Measurements from ENCODE around the gene ATP1A3.

Gene ATP1A3

GRCh38 chr19:41921577-41922576 is 72.2 kb downstream of the ATP1A3 start:
- DNase-seq: no peak
- in situ Hi-C loops (cut with HindIII; ENCODE audit: low pct_ligation_motif_present, low sequenced_read_pairs): no loop called here
- Histone ChIP-seq H3K36me3 (replicated peaks) (no peaks in the 10 kb centered on the region), H3K27me3 (replicated peaks) (peaks cover 52% of the 10 kb centered on the region), H3K4me3 (ENCODE audit: low read depth, low read length) (no peak overlapping the region), H3K27ac (no peak overlapping the region)
- TF ChIP-seq CTCF (IDR thresholded peaks at IDR 0.05; ENCODE audit: low read depth, low read length, missing control alignments): no peak

GRCh38 chr19:41920882-41921576 is 73.0 kb downstream of the ATP1A3 start:
- Histone ChIP-seq H3K27me3 (replicated peaks) (peaks cover 58% of the 10 kb centered on the region), H3K27ac (no peak overlapping the region), H3K36me3 (replicated peaks) (no peaks in the 10 kb centered on the region), H3K4me3 (ENCODE audit: low read depth, low read length) (no peak overlapping the region)
- DNase-seq: no peak
- TF ChIP-seq CTCF (IDR thresholded peaks at IDR 0.05; ENCODE audit: low read depth, low read length, missing control alignments): no peak
- in situ Hi-C loops (cut with HindIII; ENCODE audit: low pct_ligation_motif_present, low sequenced_read_pairs): no loop called here

- Histone ChIP-seq H3K4me3 (ENCODE audit: low read depth, low read length) (no peak overlapping the region), H3K27ac (no peak overlapping the region), H3K27me3 (replicated peaks) (peaks cover 67% of the 10 kb centered on the region), H3K36me3 (replicated peaks) (no peaks in the 10 kb centered on the region)
- no peak for DNase-seq
- in situ Hi-C loops (cut with HindIII; ENCODE audit: low pct_ligation_motif_present, low sequenced_read_pairs): no loop called here
- TF ChIP-seq CTCF (IDR thresholded peaks at IDR 0.05; ENCODE audit: low read depth, low read length, missing control alignments): no peak
Measured at GRCh38 chr19:41919948-41920712, 73.9 kb downstream of the ATP1A3 start.

GRCh38 chr19:41918653-41919244 is 75.3 kb downstream of the ATP1A3 start:
- Histone ChIP-seq H3K27me3 (replicated peaks) (peaks cover 63% of the 10 kb centered on the region), H3K4me3 (ENCODE audit: low read depth, low read length) (no peak overlapping the region), H3K27ac (no peak overlapping the region), H3K36me3 (replicated peaks) (no peaks in the 10 kb centered on the region)
- TF ChIP-seq CTCF (IDR thresholded peaks at IDR 0.05; ENCODE audit: low read depth, low read length, missing control alignments): no peak
- DNase-seq: no peak
- in situ Hi-C loops (cut with HindIII; ENCODE audit: low pct_ligation_motif_present, low sequenced_read_pairs): no loop called here

- in situ Hi-C loops (cut with HindIII; ENCODE audit: low pct_ligation_motif_present, low sequenced_read_pairs): no loop called here
- DNase-seq: no peak
- no peak for TF ChIP-seq CTCF (IDR thresholded peaks at IDR 0.05; ENCODE audit: low read depth, low read length, missing control alignments)
- H3K36me3 ChIP-seq (replicated peaks): no peaks in the 10 kb centered on the region
- peaks cover 68% of the 10 kb centered on the region for H3K27me3 ChIP-seq (replicated peaks)
- no peak overlapping the region for H3K27ac ChIP-seq
- no peak overlapping the region for H3K4me3 ChIP-seq (ENCODE audit: low read depth, low read length)
Measured at GRCh38 chr19:41918095-41918494, 75.9 kb downstream of the ATP1A3 start.
